K562 (cell line): ENCODE measurements around the gene FOXN3. TPM values are rescaled to one million over a fixed set of nuclear protein-coding genes. Genes with fewer than 3 reads are reported as not detected.

Source experiments
- ATAC-seq: fragments of 200-7000 bp; cut with Tn5 transposase; 3 replicates; pipeline ENCODE4 v1.9.1; 2020; ENCODE audit warnings: moderate library complexity
- BruUV-seq: library from RNA; stranded (reverse); fragments of 400-500 nt; replicated peaks from 2 replicates; lab custom pipeline; 2021; lab: Mats Ljungman, UMichigan
- CTCF ChIA-PET: fragments of 300-600 bp; formaldehyde crosslinking; extraction: SDS; loops from one replicate; lab custom pipeline; 2021; ENCODE audit warnings: low intra/inter-chr PET ratio; lab: Yijun Ruan, JAX
- POLR2A ChIA-PET: fragments of 300-600, 350-650 bp; sonication (Branson Sonifier 250); formaldehyde crosslinking; extraction: SDS; loops from one replicate; lab custom pipeline; 2021; ENCODE audit warnings: antibody characterized with exemption, inconsistent platforms; lab: Yijun Ruan, JAX
- DNase-seq, 4 experiments: peaks; one replicate each; pipeline versions ENCODE4 v3.0.0 to v3.0.0-alpha.2; 2011 to 2018; ENCODE audit warnings: low spot score in 3 of 4, mixed read lengths in 3 of 4; ENCODE audit errors: extremely low read depth in 1 of 4
- FAIRE-seq: peaks from 2 replicates; lab custom pipeline; 2011; peaks lifted over from hg19 to GRCh38; lab: Jason Lieb, UNC
- H2AFZ ChIP-seq: 2 replicates; pipeline ENCODE4 v1.6.0; 2011; ENCODE audit warnings: low read depth, low read length, control low read depth, inconsistent platforms
- H3K27ac ChIP-seq: fragments of 200-600 bp; 3 replicates; pipeline ENCODE4 v1.8.0; 2011; ENCODE audit warnings: low read depth, mild to moderate bottlenecking, control low read depth, inconsistent platforms, low read length, moderate library complexity, mixed read lengths; ENCODE audit errors: extremely low read depth
- H3K27me3 ChIP-seq, 2 experiments: fragments of 300-600 bp in 1 of 2; 2 replicates in 1 of 2; 3 replicates in 1 of 2; pipeline versions ENCODE4 v1.6.0 to v1.8.0; 2011; ENCODE audit warnings: inconsistent platforms in 2 of 2, low read length in 2 of 2, mild to moderate bottlenecking in 1 of 2, mixed read lengths in 1 of 2, moderate library complexity in 1 of 2; ENCODE audit not compliant: control insufficient read depth in 2 of 2, insufficient read depth in 2 of 2
- H3K36me3 ChIP-seq: fragments of 300-600 bp; 3 replicates; pipeline ENCODE4 v1.8.0; 2011; ENCODE audit warnings: mild to moderate bottlenecking, low read length, inconsistent platforms; ENCODE audit not compliant: control insufficient read depth, insufficient read depth
- H3K4me1 ChIP-seq, 2 experiments: fragments of 200-600 bp in 1 of 2; replicated peaks in 1 of 2; 2 replicates in 1 of 2; 3 replicates in 1 of 2; pipeline versions ENCODE4 v1.5.1 to v1.8.0; 2011; ENCODE audit warnings: inconsistent platforms in 2 of 2, low read length in 2 of 2, mild to moderate bottlenecking in 1 of 2, mixed read lengths in 1 of 2, moderate library complexity in 1 of 2; ENCODE audit not compliant: control insufficient read depth in 2 of 2, insufficient read depth in 2 of 2
- H3K4me2 ChIP-seq: 2 replicates; pipeline ENCODE4 v1.6.1; 2011; ENCODE audit warnings: low read length, control low read depth, inconsistent platforms, mixed read lengths; ENCODE audit not compliant: insufficient read depth
- H3K4me3 ChIP-seq: fragments of 200-600 bp; sonication (generic), shearing (Covaris generic); 2 replicates; pipeline ENCODE4 v1.5.1; 2016; ENCODE audit warnings: control low read depth, inconsistent platforms
- H3K79me2 ChIP-seq: fragments of 200-600 bp; 3 replicates; pipeline ENCODE4 v1.8.0; 2011; ENCODE audit warnings: low read length, inconsistent platforms; ENCODE audit not compliant: control insufficient read depth, insufficient read depth
- H3K9ac ChIP-seq, 2 experiments: 2 replicates each; pipeline versions ENCODE4 v1.6.0 to v1.6.1; 2011; ENCODE audit warnings: low read depth in 2 of 2, low read length in 2 of 2, control low read depth in 1 of 2, inconsistent platforms in 1 of 2, mild to moderate bottlenecking in 1 of 2, mixed read lengths in 1 of 2; ENCODE audit not compliant: insufficient read depth in 1 of 2
- H3K9me1 ChIP-seq: one replicate; pipeline ENCODE4 v1.6.0; 2011; ENCODE audit warnings: inconsistent platforms, mild to moderate bottlenecking, low read length, moderate library complexity; ENCODE audit not compliant: control insufficient read depth, insufficient read depth
- H3K9me3 ChIP-seq: replicated peaks from 2 replicates; pipeline ENCODE4 v1.5.1; 2011; ENCODE audit warnings: low read depth, low read length, inconsistent platforms; ENCODE audit not compliant: control insufficient read depth, insufficient read depth
- H4K20me1 ChIP-seq: replicated peaks from 2 replicates; pipeline ENCODE4 v1.6.1; 2011; ENCODE audit warnings: low read length, inconsistent platforms, mixed read lengths; ENCODE audit not compliant: control insufficient read depth, insufficient read depth
- CEBPG ChIP-seq, 3 experiments: fragments of 200-800 bp in 1 of 3; sonication (Bioruptor generic) in 1 of 3; sonication (generic) in 1 of 3; formaldehyde crosslinking in 1 of 3; IDR thresholded peaks in 2 of 3; conservative IDR thresholded peaks in 1 of 3; 2 replicates each; pipeline versions ENCODE4 v1.6.1 to v1.8.0; 2016 to 2022; ENCODE audit warnings: missing compliant biosample characterization in 2 of 3, missing genetic modification characterization in 2 of 3, mild to moderate bottlenecking in 1 of 3, missing genetic modification reagents in 1 of 3
- CREB1 ChIP-seq, 2 experiments: sonication (generic) in 1 of 2; formaldehyde crosslinking in 1 of 2; IDR thresholded peaks; 2 replicates each; pipeline versions ENCODE4 v1.6.1 to v1.8.0; 2012 to 2022; ENCODE audit warnings: inconsistent platforms in 1 of 2, mild to moderate bottlenecking in 1 of 2, missing genetic modification reagents in 1 of 2, moderate library complexity in 1 of 2
- GTF2A2 ChIP-seq: IDR thresholded peaks from 2 replicates; pipeline ENCODE4 v1.6.1; 2016; ENCODE audit warnings: mild to moderate bottlenecking, missing genetic modification characterization, missing compliant biosample characterization
- MCM3 ChIP-seq: fragments of 450-650 bp; IDR thresholded peaks from 2 replicates; pipeline ENCODE4 v1.6.1; 2016
- RBBP5 ChIP-seq: fragments of 200-600 bp; sonication (generic); IDR thresholded peaks from 2 replicates; pipeline ENCODE4 v1.6.1; 2012; ENCODE audit warnings: borderline replicate concordance, mild to moderate bottlenecking, low read length, control low read depth, inconsistent platforms; ENCODE audit not compliant: insufficient read depth, poor library complexity, severe bottlenecking
- RCOR1 ChIP-seq, 2 experiments: IDR thresholded peaks; 2 replicates each; pipeline ENCODE4 v1.6.1; 2012; ENCODE audit warnings: low read depth in 2 of 2, low read length in 2 of 2, borderline replicate concordance in 1 of 2, improper control_type of control experiment in 1 of 2
- SNRNP70 ChIP-seq: fragments of 200-400 bp; formaldehyde crosslinking; optimal IDR thresholded peaks from 2 replicates; pipeline ENCODE3; 2017; ENCODE audit warnings: low read depth, low read length
- WGBS: fragments of 100-300 bp; shearing (Covaris generic); methylation state at CpG from one replicate; pipeline ENCODE4 v1.1.6; 2016; ENCODE audit warnings: low coverage, mixed read lengths; ENCODE audit not compliant: insufficient coverage; ENCODE audit errors: missing lambda C conversion rate; 5-methylcytosine and 5-hydroxymethylcytosine counted together
- in situ Hi-C: fragments of 300-500 bp; cut with MboI; formaldehyde crosslinking; loops from 4 replicates; pipeline ENCODE4 v1.15.0; 2018; ENCODE audit warnings: inconsistent platforms, mixed read lengths
- intact Hi-C: fragments of 100-400 bp; cut with micrococcal nuclease; formaldehyde crosslinking; loops from 2 replicates; pipeline ENCODE4 v1.14.2; 2022
- polyA plus RNA-seq, 8 experiments: library from polyadenylated mRNA; depleted of rRNA in 4 of 8; stranded (reverse) in 5 of 8; unstranded in 3 of 8; fragments of >200 nt; fragmentation: Nextera tagmentation in 2 of 8; fragmentation: Illumina TruSeq in 1 of 8; extraction: Ambion mirVana in 2 of 8; extraction: Trizol in 1 of 8; gene quantifications; 2 replicates each; pipeline versions ENCODE4 v1.2.1 to v1.2.3, GENCODE V29; 2011 to 2014; ENCODE audit warnings: inconsistent platforms in 1 of 8, missing spikeins in 1 of 8
- total RNA-seq, 7 experiments: library from RNA; depleted of rRNA in 6 of 7; stranded (reverse); fragments of >200 nt in 6 of 7; fragmentation: Illumina TruSeq in 2 of 7; extraction: Trizol in 2 of 7; gene quantifications; 2 replicates each; pipeline versions ENCODE4 v1.2.1 to v1.2.3, GENCODE V29; 2011 to 2021; ENCODE audit warnings: low replicate concordance in 1 of 7
- TF ChIP-seq, protein P1 (sequence below), 2 experiments: IDR thresholded peaks in 1 of 2; conservative IDR thresholded peaks in 1 of 2; 2 replicates each; pipeline ENCODE4 v1.6.1; 2016; ENCODE audit warnings: low read depth in 2 of 2, mild to moderate bottlenecking in 1 of 2, missing compliant biosample characterization in 1 of 2, missing genetic modification characterization in 1 of 2, moderate library complexity in 1 of 2
- TF ChIP-seq, protein P2 (sequence below): sonication (generic); formaldehyde crosslinking; IDR thresholded peaks from 2 replicates; pipeline ENCODE4 v1.8.1; 2022; ENCODE audit warnings: missing genetic modification reagents

Gene FOXN3
- total and polyA plus RNA-seq, 9 of the 15 experiments (the other 6 are each of a cell fraction or from before 2014, with no cell fraction given), result 0.07 to 1.3 (median 0.40) TPM

DNA sequence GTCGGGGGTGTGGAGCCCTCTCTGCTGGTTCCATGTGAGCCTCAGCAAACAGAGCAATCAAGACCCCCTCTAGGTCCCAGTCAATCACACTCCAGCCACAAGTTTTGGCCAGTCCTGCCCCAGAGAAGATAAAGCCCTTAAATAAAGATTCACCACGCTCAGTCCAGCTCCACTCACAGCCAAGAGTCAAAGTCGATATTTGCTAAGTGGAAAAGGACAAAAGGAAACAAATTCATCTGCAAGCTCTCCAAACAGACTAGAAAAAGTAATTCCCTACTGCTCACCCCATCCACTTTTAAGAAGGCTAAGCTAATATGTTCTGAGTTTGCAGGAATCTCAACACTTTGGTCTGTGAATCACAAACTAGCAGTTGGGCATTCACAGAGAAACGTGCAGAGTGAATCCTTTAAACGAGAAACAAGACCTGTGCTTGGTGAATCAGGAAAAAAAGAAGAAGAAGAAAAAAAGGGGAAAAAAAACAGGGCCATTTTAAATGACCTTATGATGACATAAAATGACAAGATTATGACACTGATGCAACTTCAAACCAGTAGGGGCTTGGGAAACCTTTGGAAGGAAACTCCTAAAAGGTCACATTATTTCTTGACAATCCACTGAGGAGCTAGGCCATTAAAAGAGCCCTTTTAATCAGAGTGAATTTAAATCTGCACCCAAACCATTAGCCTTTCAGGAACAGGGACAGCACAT, 41.8 kb upstream of the FOXN3 start:
- POLR2A ChIA-PET, result no interaction called here
- no peak for TF ChIP-seq GTF2A2 (tag)
- TF ChIP-seq CREB1 (IDR thresholded peaks at IDR 0.05), result no peak
- TF ChIP-seq CREB1 (CRISPR knock-in tag; IDR thresholded peaks at IDR 0.05), result no peak
- TF ChIP-seq RCOR1 (IDR thresholded peaks at IDR 0.05; ENCODE audit: borderline replicate concordance in 1 of 2, low read depth in 2 of 2, low read length in 2 of 2), result no peak
- no peak for TF ChIP-seq RBBP5
- TF ChIP-seq, protein P1, sequence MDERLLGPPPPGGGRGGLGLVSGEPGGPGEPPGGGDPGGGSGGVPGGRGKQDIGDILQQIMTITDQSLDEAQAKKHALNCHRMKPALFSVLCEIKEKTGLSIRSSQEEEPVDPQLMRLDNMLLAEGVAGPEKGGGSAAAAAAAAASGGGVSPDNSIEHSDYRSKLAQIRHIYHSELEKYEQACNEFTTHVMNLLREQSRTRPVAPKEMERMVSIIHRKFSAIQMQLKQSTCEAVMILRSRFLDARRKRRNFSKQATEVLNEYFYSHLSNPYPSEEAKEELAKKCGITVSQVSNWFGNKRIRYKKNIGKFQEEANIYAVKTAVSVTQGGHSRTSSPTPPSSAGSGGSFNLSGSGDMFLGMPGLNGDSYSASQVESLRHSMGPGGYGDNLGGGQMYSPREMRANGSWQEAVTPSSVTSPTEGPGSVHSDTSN (CRISPR knock-in tag; IDR thresholded peaks at IDR 0.05; ENCODE audit: low read depth), result no peak
- TF ChIP-seq, protein P1 (tag; conservative IDR thresholded peaks at IDR 0.05; ENCODE audit: low read depth), result no peak
- TF ChIP-seq, protein P2, sequence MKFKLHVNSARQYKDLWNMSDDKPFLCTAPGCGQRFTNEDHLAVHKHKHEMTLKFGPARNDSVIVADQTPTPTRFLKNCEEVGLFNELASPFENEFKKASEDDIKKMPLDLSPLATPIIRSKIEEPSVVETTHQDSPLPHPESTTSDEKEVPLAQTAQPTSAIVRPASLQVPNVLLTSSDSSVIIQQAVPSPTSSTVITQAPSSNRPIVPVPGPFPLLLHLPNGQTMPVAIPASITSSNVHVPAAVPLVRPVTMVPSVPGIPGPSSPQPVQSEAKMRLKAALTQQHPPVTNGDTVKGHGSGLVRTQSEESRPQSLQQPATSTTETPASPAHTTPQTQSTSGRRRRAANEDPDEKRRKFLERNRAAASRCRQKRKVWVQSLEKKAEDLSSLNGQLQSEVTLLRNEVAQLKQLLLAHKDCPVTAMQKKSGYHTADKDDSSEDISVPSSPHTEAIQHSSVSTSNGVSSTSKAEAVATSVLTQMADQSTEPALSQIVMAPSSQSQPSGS, result no peak
- no peak for TF ChIP-seq SNRNP70
- no peak for TF ChIP-seq MCM3
- TF ChIP-seq CEBPG (CRISPR knock-in tag; IDR thresholded peaks at IDR 0.05), result no peak
- peak in 1 of 2 experiments; percentile 49; a peak in 2 of 4 replicates for TF ChIP-seq CEBPG (tag; conservative IDR thresholded peaks at IDR 0.05 in 1 of 2, IDR thresholded peaks at IDR 0.05 in 1 of 2)
- TF ChIP-seq, all 486 proteins: peak for 1
- H3K4me1 ChIP-seq, result no peaks in the 10 kb centered on the region; a peak in 1 of 5 replicates
- no peak overlapping the region for H3K4me2 ChIP-seq
- FAIRE-seq, result no peak
- no peaks in the 10 kb centered on the region for H3K9me3 ChIP-seq
- in situ Hi-C loops, result no loop called here
- no peak overlapping the region for H2AFZ ChIP-seq
- no peak for ATAC-seq
- WGBS, result 3% methylated on average over 5 of the region's 5 CpGs
- H3K27me3 ChIP-seq, result peaks cover 0 to 8% of the 10 kb centered on the region in 2 experiments; a peak in 3 of 5 replicates
- H3K9ac ChIP-seq, result no peak overlapping the region
- BruUV-seq, result no TSS peak
- H4K20me1 ChIP-seq, result no peaks in the 10 kb centered on the region
- no peak overlapping the region for H3K27ac ChIP-seq
- CTCF ChIA-PET, result no interaction called here
- H3K36me3 ChIP-seq, result no peaks in the 10 kb centered on the region
- intact Hi-C loops, result no loop called here
- H3K9me1 ChIP-seq, result no peaks in the 10 kb centered on the region
- no peaks in the 10 kb centered on the region for H3K79me2 ChIP-seq
- H3K4me3 ChIP-seq, result no peak overlapping the region
- no peak for DNase-seq
